Mesendoderm (in vitro differentiated cells): ENCODE results near the gene DCAF4.

Source experiments
- DNase-seq: peaks from one replicate; pipeline ENCODE4 v3.0.0; 2013
- H2AK5ac ChIP-seq: 2 replicates; pipeline ENCODE4 v1.6.1; 2013; ENCODE audit warnings: low read length, inconsistent platforms
- H2BK120ac ChIP-seq: 2 replicates; pipeline ENCODE4 v1.6.1; 2013; ENCODE audit warnings: low read depth, mild to moderate bottlenecking, low read length, moderate library complexity, mixed read lengths
- H2BK15ac ChIP-seq: replicated peaks from 2 replicates; pipeline ENCODE4 v1.6.1; 2013; ENCODE audit warnings: low read depth, mild to moderate bottlenecking, moderate library complexity
- H2BK5ac ChIP-seq: 2 replicates; pipeline ENCODE4 v1.6.1; 2013; ENCODE audit warnings: low read length, inconsistent platforms
- H3K18ac ChIP-seq: 2 replicates; pipeline ENCODE4 v1.6.1; 2013; ENCODE audit warnings: mild to moderate bottlenecking, low read length, mixed read lengths
- H3K23ac ChIP-seq: one replicate; pipeline ENCODE4 v1.6.1; 2013; ENCODE audit warnings: low read length
- H3K27ac ChIP-seq: 2 replicates; pipeline ENCODE4 v1.5.1; 2013; ENCODE audit warnings: low read depth, mild to moderate bottlenecking, inconsistent platforms, low read length, moderate library complexity
- H3K27me3 ChIP-seq: 2 replicates; pipeline ENCODE4 v1.6.1; 2013; ENCODE audit warnings: low read length, control low read depth, mild to moderate bottlenecking, inconsistent platforms; ENCODE audit not compliant: insufficient read depth, poor library complexity
- H3K36me3 ChIP-seq: 2 replicates; pipeline ENCODE4 v1.6.1; 2013; ENCODE audit warnings: low read length, inconsistent platforms; ENCODE audit not compliant: control insufficient read depth, insufficient read depth
- H3K4ac ChIP-seq: one replicate; pipeline ENCODE4 v1.6.1; 2013; ENCODE audit warnings: low read depth, mild to moderate bottlenecking, low read length, moderate library complexity
- H3K4me1 ChIP-seq: 2 replicates; pipeline ENCODE4 v1.6.1; 2013; ENCODE audit warnings: low read depth, low read length, inconsistent platforms; ENCODE audit not compliant: control insufficient read depth
- H3K4me2 ChIP-seq: 2 replicates; pipeline ENCODE4 v1.6.1; 2013; ENCODE audit warnings: low read length
- H3K4me3 ChIP-seq: 2 replicates; pipeline ENCODE4 v1.5.1; 2013; ENCODE audit warnings: mild to moderate bottlenecking, low read length
- H3K56ac ChIP-seq: one replicate; pipeline ENCODE4 v1.6.1; 2013; ENCODE audit warnings: low read length
- H3K79me1 ChIP-seq: 2 replicates; pipeline ENCODE4 v1.6.1; 2013; ENCODE audit warnings: low read length, inconsistent platforms
- H3K79me2 ChIP-seq: 2 replicates; pipeline ENCODE4 v1.6.1; 2013; ENCODE audit warnings: mild to moderate bottlenecking, low read length; ENCODE audit not compliant: control insufficient read depth, insufficient read depth
- H3K9ac ChIP-seq: 2 replicates; pipeline ENCODE4 v1.6.1; 2013; ENCODE audit warnings: low read length, inconsistent platforms
- H4K5ac ChIP-seq: one replicate; pipeline ENCODE4 v1.6.1; 2013; ENCODE audit warnings: low read length
- H4K8ac ChIP-seq: one replicate; pipeline ENCODE4 v1.6.1; 2013; ENCODE audit warnings: low read depth, mild to moderate bottlenecking, control low read depth, low read length, moderate library complexity
- WGBS: extraction: QIAGEN DNeasy Blood & Tissue Kit; methylation state at CpG from one replicate; pipeline ENCODE4 v1.1.7; 2013; ENCODE audit warnings: low lambda C conversion rate, missing lambda C conversion rate; ENCODE audit not compliant: insufficient coverage; ENCODE audit errors: extremely low coverage; 5-methylcytosine and 5-hydroxymethylcytosine counted together

Gene DCAF4

DNA sequence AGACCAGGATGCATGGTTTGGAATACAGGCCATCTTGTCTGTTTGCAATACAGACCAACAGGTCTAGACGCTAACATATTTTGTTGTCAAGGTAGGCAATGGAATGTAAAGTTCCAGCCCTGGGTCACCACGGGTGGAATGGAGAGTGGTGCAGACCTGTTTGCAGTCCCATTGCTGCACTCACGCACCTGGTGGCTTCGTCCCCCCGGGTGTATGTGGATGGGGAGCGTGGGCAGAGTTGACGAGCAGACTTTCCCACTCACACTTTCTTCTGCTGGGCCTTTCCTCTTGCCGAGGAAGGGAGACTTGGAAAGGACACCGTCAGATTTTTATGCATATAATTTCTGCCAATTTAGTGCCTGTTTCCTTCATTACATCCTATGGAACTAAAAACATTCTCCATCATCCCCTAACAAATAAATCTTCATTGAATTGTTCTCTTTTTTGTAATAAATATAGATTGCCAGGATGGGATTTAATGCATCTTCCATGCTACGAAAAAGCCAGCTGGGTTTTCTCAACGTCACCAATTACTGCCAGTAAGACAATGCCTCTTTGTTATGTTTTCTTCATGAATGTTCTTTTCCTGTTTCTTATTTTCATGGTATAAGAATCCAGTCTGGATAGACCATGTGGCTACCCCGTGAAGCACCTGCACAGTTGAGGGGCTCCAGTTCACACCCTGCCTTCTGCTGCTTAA lies 15.2 kb downstream of the DCAF4 start:
- Histone ChIP-seq H2BK5ac (no peak overlapping the region), H3K18ac (no peak overlapping the region), H2BK15ac (no peak overlapping the region), H3K27ac (no peak overlapping the region), H4K8ac (no peak overlapping the region), H2BK120ac (no peak overlapping the region), H3K27me3 (no peaks in the 10 kb centered on the region), H3K4me3 (no peak overlapping the region), H4K5ac (no peak overlapping the region), H3K36me3 (peaks cover 4% of the 10 kb centered on the region), H3K79me2 (peaks cover 2% of the 10 kb centered on the region), H3K56ac (no peak overlapping the region), H3K9ac (no peak overlapping the region), H3K79me1 (peaks cover 2% of the 10 kb centered on the region), H3K4ac (no peak overlapping the region), H3K23ac (no peak overlapping the region), H3K4me1 (no peaks in the 10 kb centered on the region), H2AK5ac (no peak overlapping the region), H3K4me2 (no peak overlapping the region)
- DNase-seq = no peak
- no CpG with 5 or more reads among the region's 12 CpGs for WGBS

GRCh38 chr14:72942934-72943333 lies 16.7 kb downstream of the DCAF4 start:
- no peak overlapping the region for H3K4me3 ChIP-seq
- H3K79me2 ChIP-seq = no peaks in the 10 kb centered on the region
- no peak overlapping the region for H4K5ac ChIP-seq
- WGBS = no CpG with 5 or more reads among the region's 14 CpGs
- H2BK15ac ChIP-seq = no peak overlapping the region
- peaks cover 4% of the 10 kb centered on the region for H3K36me3 ChIP-seq
- no peak for DNase-seq
- H2AK5ac ChIP-seq = no peak overlapping the region
- no peak overlapping the region for H3K23ac ChIP-seq
- H2BK120ac ChIP-seq = no peak overlapping the region
- H3K27ac ChIP-seq = no peak overlapping the region
- H3K4me2 ChIP-seq = no peak overlapping the region
- H3K56ac ChIP-seq = no peak overlapping the region
- no peak overlapping the region for H3K4ac ChIP-seq
- H3K18ac ChIP-seq = no peak overlapping the region
- no peaks in the 10 kb centered on the region for H3K79me1 ChIP-seq
- no peak overlapping the region for H4K8ac ChIP-seq
- H3K27me3 ChIP-seq = no peaks in the 10 kb centered on the region
- no peaks in the 10 kb centered on the region for H3K4me1 ChIP-seq
- no peak overlapping the region for H3K9ac ChIP-seq
- no peak overlapping the region for H2BK5ac ChIP-seq

- H3K9ac ChIP-seq = no peak overlapping the region
- H3K79me1 ChIP-seq = no peaks in the 10 kb centered on the region
- no peaks in the 10 kb centered on the region for H3K79me2 ChIP-seq
- H3K4ac ChIP-seq = no peak overlapping the region
- no peak overlapping the region for H2BK15ac ChIP-seq
- H3K23ac ChIP-seq = no peak overlapping the region
- no peak overlapping the region for H4K8ac ChIP-seq
- no peaks in the 10 kb centered on the region for H3K27me3 ChIP-seq
- no peak overlapping the region for H3K27ac ChIP-seq
- no peak overlapping the region for H2BK5ac ChIP-seq
- no peaks in the 10 kb centered on the region for H3K4me1 ChIP-seq
- no peak for DNase-seq
- no peak overlapping the region for H3K4me2 ChIP-seq
- H2AK5ac ChIP-seq = no peak overlapping the region
- H3K18ac ChIP-seq = no peak overlapping the region
- H2BK120ac ChIP-seq = no peak overlapping the region
- H3K56ac ChIP-seq = no peak overlapping the region
- peaks cover 4% of the 10 kb centered on the region for H3K36me3 ChIP-seq
- WGBS = no CpG with 5 or more reads among the region's 13 CpGs
- H3K4me3 ChIP-seq = no peak overlapping the region
- H4K5ac ChIP-seq = no peak overlapping the region
These were observed 17.7 kb downstream of the DCAF4 start for GRCh38 chr14:72943876-72944430.

DNA sequence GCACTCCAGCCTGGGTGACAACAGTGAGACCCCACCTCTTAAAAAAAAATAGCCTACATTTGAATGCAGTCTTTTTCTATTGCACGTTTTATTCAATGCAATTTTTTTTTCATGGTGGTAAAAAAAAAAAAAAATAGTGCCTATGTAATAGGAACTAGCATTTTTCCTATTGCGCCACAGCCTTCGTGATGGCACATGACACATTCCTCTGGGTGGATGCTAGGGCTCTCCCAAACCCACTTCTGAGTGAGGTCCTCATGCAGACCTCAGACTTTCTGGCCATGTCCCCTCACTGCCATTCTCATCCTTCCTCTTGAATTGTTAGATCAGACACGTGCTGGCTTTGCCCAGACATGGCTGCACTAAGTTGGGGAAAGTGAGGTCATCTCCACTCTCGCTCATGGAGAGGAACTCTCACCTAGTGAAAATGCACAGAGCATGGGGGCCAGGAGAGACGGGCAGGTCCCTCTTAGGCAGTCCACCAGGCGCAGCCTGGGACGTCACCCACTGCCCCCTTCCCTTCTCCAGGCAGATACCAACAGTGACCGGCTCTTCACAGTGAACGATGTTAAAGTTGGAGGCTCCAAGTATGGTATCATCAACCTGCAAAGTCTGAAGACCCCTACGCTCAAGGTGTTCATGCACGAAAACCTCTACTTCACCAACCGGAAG lies 19.2 kb downstream of the DCAF4 start:
- no peak overlapping the region for H4K5ac ChIP-seq
- H3K4me3 ChIP-seq = no peak overlapping the region
- H3K4ac ChIP-seq = no peak overlapping the region
- H3K36me3 ChIP-seq = peaks cover 4% of the 10 kb centered on the region
- no peak for DNase-seq
- no peak overlapping the region for H2BK120ac ChIP-seq
- H3K79me2 ChIP-seq = no peaks in the 10 kb centered on the region
- H3K56ac ChIP-seq = no peak overlapping the region
- no peaks in the 10 kb centered on the region for H3K79me1 ChIP-seq
- no peaks in the 10 kb centered on the region for H3K27me3 ChIP-seq
- no peak overlapping the region for H2AK5ac ChIP-seq
- no peak overlapping the region for H3K23ac ChIP-seq
- H3K4me1 ChIP-seq = no peaks in the 10 kb centered on the region
- no peak overlapping the region for H2BK5ac ChIP-seq
- no CpG with 5 or more reads among the region's 13 CpGs for WGBS
- H2BK15ac ChIP-seq = no peak overlapping the region
- H4K8ac ChIP-seq = no peak overlapping the region
- H3K4me2 ChIP-seq = no peak overlapping the region
- no peak overlapping the region for H3K27ac ChIP-seq
- H3K18ac ChIP-seq = no peak overlapping the region
- no peak overlapping the region for H3K9ac ChIP-seq

GRCh38 chr14:72946491-72946890 lies 20.2 kb downstream of the DCAF4 start:
- DNase-seq = no peak
- WGBS = no CpG with 5 or more reads among the region's 8 CpGs
- H3K4me2 ChIP-seq = no peak overlapping the region

More at GRCh38 chr14:72946491-72946890, 20.2 kb downstream of the DCAF4 start:
- Histone ChIP-seq H3K27me3 (no peaks in the 10 kb centered on the region), H3K9ac (no peak overlapping the region), H2AK5ac (no peak overlapping the region), H2BK5ac (no peak overlapping the region), H3K4me3 (no peak overlapping the region), H3K23ac (no peak overlapping the region), H3K36me3 (peaks cover 4% of the 10 kb centered on the region), H3K27ac (no peak overlapping the region), H3K4me1 (no peaks in the 10 kb centered on the region), H3K56ac (no peak overlapping the region), H2BK15ac (no peak overlapping the region), H3K79me1 (no peaks in the 10 kb centered on the region), H3K18ac (no peak overlapping the region), H4K5ac (no peak overlapping the region), H2BK120ac (no peak overlapping the region), H4K8ac (no peak overlapping the region), H3K79me2 (no peaks in the 10 kb centered on the region), H3K4ac (no peak overlapping the region)
